Breast epithelium (tissue), 3 donors: ENCODE data around the gene LRCOL1.

Experiments used
- POLR2A ChIP-seq: fragments of 450-650 bp; IDR thresholded peaks from one replicate; pipeline ENCODE4 v1.6.1; 2016; ENCODE audit warnings: antibody characterized with exemption, mild to moderate bottlenecking, moderate library complexity
- POLR2AphosphoS5 ChIP-seq, 3 donors: sonication (generic); formaldehyde crosslinking; IDR thresholded peaks; one replicate each; pipeline ENCODE4 v1.6.1; 2017; ENCODE audit warnings: antibody characterized with exemption in 3 of 3
- TF ChIP-seq, protein P1 (sequence below), 3 donors: fragments of 450-650 bp; IDR thresholded peaks; one replicate each; pipeline ENCODE4 v1.5.1; 2016 to 2017; ENCODE audit warnings: antibody characterized with exemption in 3 of 3, mild to moderate bottlenecking in 3 of 3, moderate library complexity in 3 of 3

DNA sequence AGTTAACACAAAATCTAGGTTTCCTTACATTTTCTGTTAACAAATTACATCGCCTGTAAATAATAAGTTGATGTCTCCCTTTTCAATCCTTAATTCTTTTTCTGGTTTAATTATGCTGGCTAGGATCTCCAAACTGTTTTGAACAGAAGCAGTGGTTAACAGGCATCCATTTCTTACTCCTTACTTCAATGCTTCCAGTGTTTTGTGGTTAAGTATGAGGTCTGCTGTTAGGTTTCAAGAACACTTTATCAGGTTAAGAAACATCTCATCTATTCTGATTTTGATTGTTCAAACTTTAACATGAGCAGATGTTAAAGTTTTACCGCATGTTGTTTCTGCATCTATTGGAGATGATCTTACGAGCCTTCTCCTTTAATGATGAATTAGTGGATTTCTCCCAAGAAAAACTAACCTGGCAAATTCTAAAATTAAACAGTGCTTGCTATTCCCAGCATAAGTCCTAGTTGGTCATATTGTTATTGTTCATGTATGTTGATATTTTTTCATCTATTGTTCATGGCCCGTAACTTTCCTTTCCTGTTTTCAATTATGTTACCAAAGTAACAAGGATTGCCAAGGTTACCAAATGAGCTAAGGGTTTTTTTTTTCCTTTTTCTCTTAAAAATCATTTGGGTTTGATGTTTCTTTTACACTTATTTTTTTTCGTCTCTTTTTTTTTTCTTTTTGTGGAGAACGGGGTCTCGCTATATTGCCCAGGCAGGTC is 43.3 kb upstream of the LRCOL1 start:
- no peak for TF ChIP-seq POLR2A
- TF ChIP-seq POLR2AphosphoS5 (IDR thresholded peaks at IDR 0.05), result no peak
- TF ChIP-seq, protein P1, sequence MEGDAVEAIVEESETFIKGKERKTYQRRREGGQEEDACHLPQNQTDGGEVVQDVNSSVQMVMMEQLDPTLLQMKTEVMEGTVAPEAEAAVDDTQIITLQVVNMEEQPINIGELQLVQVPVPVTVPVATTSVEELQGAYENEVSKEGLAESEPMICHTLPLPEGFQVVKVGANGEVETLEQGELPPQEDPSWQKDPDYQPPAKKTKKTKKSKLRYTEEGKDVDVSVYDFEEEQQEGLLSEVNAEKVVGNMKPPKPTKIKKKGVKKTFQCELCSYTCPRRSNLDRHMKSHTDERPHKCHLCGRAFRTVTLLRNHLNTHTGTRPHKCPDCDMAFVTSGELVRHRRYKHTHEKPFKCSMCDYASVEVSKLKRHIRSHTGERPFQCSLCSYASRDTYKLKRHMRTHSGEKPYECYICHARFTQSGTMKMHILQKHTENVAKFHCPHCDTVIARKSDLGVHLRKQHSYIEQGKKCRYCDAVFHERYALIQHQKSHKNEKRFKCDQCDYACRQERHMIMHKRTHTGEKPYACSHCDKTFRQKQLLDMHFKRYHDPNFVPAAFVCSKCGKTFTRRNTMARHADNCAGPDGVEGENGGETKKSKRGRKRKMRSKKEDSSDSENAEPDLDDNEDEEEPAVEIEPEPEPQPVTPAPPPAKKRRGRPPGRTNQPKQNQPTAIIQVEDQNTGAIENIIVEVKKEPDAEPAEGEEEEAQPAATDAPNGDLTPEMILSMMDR (IDR thresholded peaks at IDR 0.05), result no peak
